ENCODE results near the gene PEX1. TPM values are rescaled to one million over a fixed set of nuclear protein-coding genes. Genes with fewer than 3 reads are reported as not detected.
A peak's percentile ranks its signal among the peaks of the same experiment; 100 is the strongest.

Gene PEX1
- total and polyA plus RNA-seq, 2 donors (not counting 1 experiment from before 2014, with no cell fraction given), result 11.3 to 23.0 TPM

DNA sequence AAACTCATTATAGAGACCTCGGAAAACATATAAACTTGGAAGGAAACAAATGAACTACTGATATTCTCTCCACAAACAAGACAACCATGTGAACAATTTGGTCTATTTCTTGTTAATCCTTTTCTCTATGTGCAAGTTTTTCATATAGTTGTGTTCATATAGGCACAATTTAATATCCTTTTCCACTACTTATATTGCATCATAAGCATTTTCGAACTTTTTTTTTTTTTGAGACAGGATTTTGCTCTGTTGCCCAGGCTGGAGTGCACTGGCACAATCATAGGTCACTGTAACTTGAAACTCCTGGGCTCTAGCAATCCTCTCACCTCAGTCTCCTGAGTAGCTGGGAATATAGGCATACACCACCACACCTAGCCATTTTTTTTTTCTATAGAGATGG is 5.2 kb downstream of the PEX1 start:
- DNase-seq (ENCODE audit: low read depth in 2 of 2), result no peak
- no peak overlapping the region for H2AFZ ChIP-seq (ENCODE audit: low read length)
- H4K20me1 ChIP-seq (ENCODE audit: control insufficient read depth, extremely low read depth, insufficient read depth, low read length), result no peaks in the 10 kb centered on the region
- no peak overlapping the region for H3K4me2 ChIP-seq (ENCODE audit: extremely low read depth, insufficient read depth, low read length)
- H3K9ac ChIP-seq (ENCODE audit: insufficient read depth, low read length), result no peak overlapping the region
- H3K36me3 ChIP-seq (ENCODE audit: control insufficient read depth, insufficient read depth, low read length), result no peaks in the 10 kb centered on the region
- H3K79me2 ChIP-seq (ENCODE audit: control insufficient read depth, insufficient read depth, low read length), result no peaks in the 10 kb centered on the region
- no peaks in the 10 kb centered on the region for H3K9me3 ChIP-seq (ENCODE audit: control insufficient read depth, insufficient read depth, low read depth, low read length)
- H3K4me1 ChIP-seq (ENCODE audit: control insufficient read depth, extremely low read depth, insufficient read depth, low read length), result no peaks in the 10 kb centered on the region
- no peak overlapping the region for H3K4me3 ChIP-seq (replicated peaks in 1 of 4; ENCODE audit: control extremely low read depth in 1 of 4, insufficient read depth in 1 of 4, low read depth in 3 of 4, low read length in 4 of 4)
- no peak for TF ChIP-seq EZH2 (IDR thresholded peaks at IDR 0.05; ENCODE audit: low read length, missing control alignments)
- TF ChIP-seq, protein P1, sequence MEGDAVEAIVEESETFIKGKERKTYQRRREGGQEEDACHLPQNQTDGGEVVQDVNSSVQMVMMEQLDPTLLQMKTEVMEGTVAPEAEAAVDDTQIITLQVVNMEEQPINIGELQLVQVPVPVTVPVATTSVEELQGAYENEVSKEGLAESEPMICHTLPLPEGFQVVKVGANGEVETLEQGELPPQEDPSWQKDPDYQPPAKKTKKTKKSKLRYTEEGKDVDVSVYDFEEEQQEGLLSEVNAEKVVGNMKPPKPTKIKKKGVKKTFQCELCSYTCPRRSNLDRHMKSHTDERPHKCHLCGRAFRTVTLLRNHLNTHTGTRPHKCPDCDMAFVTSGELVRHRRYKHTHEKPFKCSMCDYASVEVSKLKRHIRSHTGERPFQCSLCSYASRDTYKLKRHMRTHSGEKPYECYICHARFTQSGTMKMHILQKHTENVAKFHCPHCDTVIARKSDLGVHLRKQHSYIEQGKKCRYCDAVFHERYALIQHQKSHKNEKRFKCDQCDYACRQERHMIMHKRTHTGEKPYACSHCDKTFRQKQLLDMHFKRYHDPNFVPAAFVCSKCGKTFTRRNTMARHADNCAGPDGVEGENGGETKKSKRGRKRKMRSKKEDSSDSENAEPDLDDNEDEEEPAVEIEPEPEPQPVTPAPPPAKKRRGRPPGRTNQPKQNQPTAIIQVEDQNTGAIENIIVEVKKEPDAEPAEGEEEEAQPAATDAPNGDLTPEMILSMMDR (conservative IDR thresholded peaks at IDR 0.05 in 1 of 2, IDR thresholded peaks at IDR 0.05 in 1 of 2; ENCODE audit: low read depth in 1 of 2, low read length in 2 of 2), result no peak
- H3K27ac ChIP-seq (ENCODE audit: insufficient read depth, low read length), result no peak overlapping the region
- H3K27me3 ChIP-seq (ENCODE audit: control insufficient read depth, insufficient read depth, low read length), result no peaks in the 10 kb centered on the region

GRCh38 chr7:92520024-92520423 is 8.3 kb downstream of the PEX1 start:
- Histone ChIP-seq H3K27me3 (ENCODE audit: control insufficient read depth, insufficient read depth, low read length) (no peaks in the 10 kb centered on the region), H3K36me3 (ENCODE audit: control insufficient read depth, insufficient read depth, low read length) (no peaks in the 10 kb centered on the region), H3K4me1 (ENCODE audit: control insufficient read depth, extremely low read depth, insufficient read depth, low read length) (no peaks in the 10 kb centered on the region), H3K79me2 (ENCODE audit: control insufficient read depth, insufficient read depth, low read length) (no peaks in the 10 kb centered on the region), H3K4me2 (ENCODE audit: extremely low read depth, insufficient read depth, low read length) (no peak overlapping the region), H3K9me3 (ENCODE audit: control insufficient read depth, insufficient read depth, low read depth, low read length) (no peaks in the 10 kb centered on the region), H4K20me1 (ENCODE audit: control insufficient read depth, extremely low read depth, insufficient read depth, low read length) (no peaks in the 10 kb centered on the region), H3K27ac (ENCODE audit: insufficient read depth, low read length) (no peak overlapping the region), H3K9ac (ENCODE audit: insufficient read depth, low read length) (no peak overlapping the region), H2AFZ (ENCODE audit: low read length) (no peak overlapping the region), H3K4me3 (replicated peaks in 1 of 4; ENCODE audit: control extremely low read depth in 1 of 4, insufficient read depth in 1 of 4, low read depth in 3 of 4, low read length in 4 of 4) (no peak overlapping the region)
- no peak for DNase-seq (ENCODE audit: low read depth in 2 of 2)
- TF ChIP-seq, protein P1 (conservative IDR thresholded peaks at IDR 0.05 in 1 of 2, IDR thresholded peaks at IDR 0.05 in 1 of 2; ENCODE audit: low read depth in 1 of 2, low read length in 2 of 2), result no peak
- no peak for TF ChIP-seq EZH2 (IDR thresholded peaks at IDR 0.05; ENCODE audit: low read length, missing control alignments)

- DNase-seq (ENCODE audit: low read depth in 2 of 2), result peak; percentile 3 to 5
- Histone ChIP-seq H3K27me3 (ENCODE audit: control insufficient read depth, insufficient read depth, low read length) (no peaks in the 10 kb centered on the region), H3K4me3 (replicated peaks in 1 of 4; ENCODE audit: control extremely low read depth in 1 of 4, insufficient read depth in 1 of 4, low read depth in 3 of 4, low read length in 4 of 4) (no peak overlapping the region), H4K20me1 (ENCODE audit: control insufficient read depth, extremely low read depth, insufficient read depth, low read length) (no peaks in the 10 kb centered on the region), H3K4me2 (ENCODE audit: extremely low read depth, insufficient read depth, low read length) (no peak overlapping the region), H3K27ac (ENCODE audit: insufficient read depth, low read length) (no peak overlapping the region), H3K9ac (ENCODE audit: insufficient read depth, low read length) (no peak overlapping the region), H3K9me3 (ENCODE audit: control insufficient read depth, insufficient read depth, low read depth, low read length) (no peaks in the 10 kb centered on the region), H3K4me1 (ENCODE audit: control insufficient read depth, extremely low read depth, insufficient read depth, low read length) (no peaks in the 10 kb centered on the region), H2AFZ (ENCODE audit: low read length) (no peak overlapping the region), H3K79me2 (ENCODE audit: control insufficient read depth, insufficient read depth, low read length) (no peaks in the 10 kb centered on the region), H3K36me3 (ENCODE audit: control insufficient read depth, insufficient read depth, low read length) (no peaks in the 10 kb centered on the region)
- TF ChIP-seq, protein P1 (conservative IDR thresholded peaks at IDR 0.05 in 1 of 2, IDR thresholded peaks at IDR 0.05 in 1 of 2; ENCODE audit: low read depth in 1 of 2, low read length in 2 of 2), result no peak
- TF ChIP-seq EZH2 (IDR thresholded peaks at IDR 0.05; ENCODE audit: low read length, missing control alignments), result no peak
Measured at GRCh38 chr7:92517631-92518030, 10.7 kb downstream of the PEX1 start.

Data from fibroblast of lung (primary cell).